OCI-LY1 (cell line): ENCODE data around the gene RGS14.

Source experiments
- H2AFZ ChIP-seq: fragments of 200-600 bp; sonication (generic), shearing (Covaris generic); 2 replicates; pipeline ENCODE4 v1.6.0; 2014; ENCODE audit warnings: antibody characterized with exemption, mild to moderate bottlenecking, low read length
- H3F3A ChIP-seq: fragments of 200-600 bp; sonication (generic), shearing (Covaris generic); 2 replicates; pipeline ENCODE4 v1.6.0; 2014; ENCODE audit warnings: mild to moderate bottlenecking, antibody characterized with exemption, low read length, moderate library complexity; ENCODE audit not compliant: insufficient read depth
- H3K27ac ChIP-seq: fragments of 200-600 bp; sonication (generic); 2 replicates; pipeline ENCODE4 v1.5.1; 2014; ENCODE audit warnings: low read length, mixed run types, mild to moderate bottlenecking, low read depth; ENCODE audit not compliant: poor library complexity, severe bottlenecking
- H3K27me3 ChIP-seq: fragments of 200-600 bp; sonication (generic); 2 replicates; pipeline ENCODE4 v1.6.0; 2014; ENCODE audit warnings: antibody characterized with exemption, mild to moderate bottlenecking, low read length, moderate library complexity; ENCODE audit not compliant: insufficient read depth
- H3K36me3 ChIP-seq: fragments of 200-600 bp; sonication (generic); 2 replicates; pipeline ENCODE4 v1.6.1; 2014; ENCODE audit warnings: mild to moderate bottlenecking, antibody characterized with exemption, low read length, moderate library complexity, mixed read lengths; ENCODE audit not compliant: insufficient read depth
- H3K4me1 ChIP-seq: fragments of 200-600 bp; sonication (generic); 2 replicates; pipeline ENCODE4 v1.5.1; 2014; ENCODE audit warnings: mild to moderate bottlenecking, low read length, moderate library complexity; ENCODE audit not compliant: insufficient read depth, severe bottlenecking
- H3K4me2 ChIP-seq: fragments of 200-600 bp; sonication (generic), shearing (Covaris generic); 2 replicates; pipeline ENCODE4 v1.6.1; 2014; ENCODE audit warnings: low read length
- H3K4me3 ChIP-seq: fragments of 200-600 bp; sonication (generic); 2 replicates; pipeline ENCODE4 v1.5.1; 2014; ENCODE audit warnings: low read length, low read depth, mild to moderate bottlenecking, mixed read lengths; ENCODE audit not compliant: poor library complexity, severe bottlenecking
- H3K79me2 ChIP-seq: fragments of 200-600 bp; shearing (Covaris generic); 2 replicates; pipeline ENCODE4 v1.6.1; 2016; ENCODE audit warnings: mixed run types, low read length, mixed read lengths; ENCODE audit not compliant: insufficient read depth
- H3K9ac ChIP-seq: fragments of 200-600 bp; sonication (generic), shearing (Covaris generic); 2 replicates; pipeline ENCODE4 v1.6.1; 2014; ENCODE audit warnings: mild to moderate bottlenecking, low read length, mixed read lengths
- H3K9me2 ChIP-seq: fragments of 200-600 bp; sonication (generic), shearing (Covaris generic); 2 replicates; pipeline ENCODE4 v1.6.1; 2014; ENCODE audit warnings: low read depth, mild to moderate bottlenecking, low read length, mixed read lengths
- H3K9me3 ChIP-seq: fragments of 200-600 bp; shearing (Covaris generic); 2 replicates; pipeline ENCODE4 v1.6.1; 2014; ENCODE audit warnings: low read length, mixed read lengths
- H4K20me1 ChIP-seq: fragments of 200-600 bp; sonication (generic), shearing (Covaris generic); 2 replicates; pipeline ENCODE4 v1.6.0; 2016; ENCODE audit warnings: mild to moderate bottlenecking, low read length; ENCODE audit not compliant: insufficient read depth
- EZH2 ChIP-seq: fragments of 200-600 bp; sonication (generic), shearing (Covaris generic); IDR thresholded peaks from 2 replicates; pipeline ENCODE4 v1.8.0; 2017; ENCODE audit warnings: borderline replicate concordance, mixed run types, mild to moderate bottlenecking, antibody characterized with exemption, low read length, moderate library complexity, mixed read lengths
- TF ChIP-seq, protein P1 (sequence below): fragments of 200-600 bp; sonication (generic), shearing (Covaris generic); IDR thresholded peaks from 2 replicates; pipeline ENCODE4 v1.5.1; 2017; ENCODE audit warnings: mild to moderate bottlenecking, antibody characterized with exemption, low read length, moderate library complexity, mixed read lengths

RGS14 gene

DNA sequence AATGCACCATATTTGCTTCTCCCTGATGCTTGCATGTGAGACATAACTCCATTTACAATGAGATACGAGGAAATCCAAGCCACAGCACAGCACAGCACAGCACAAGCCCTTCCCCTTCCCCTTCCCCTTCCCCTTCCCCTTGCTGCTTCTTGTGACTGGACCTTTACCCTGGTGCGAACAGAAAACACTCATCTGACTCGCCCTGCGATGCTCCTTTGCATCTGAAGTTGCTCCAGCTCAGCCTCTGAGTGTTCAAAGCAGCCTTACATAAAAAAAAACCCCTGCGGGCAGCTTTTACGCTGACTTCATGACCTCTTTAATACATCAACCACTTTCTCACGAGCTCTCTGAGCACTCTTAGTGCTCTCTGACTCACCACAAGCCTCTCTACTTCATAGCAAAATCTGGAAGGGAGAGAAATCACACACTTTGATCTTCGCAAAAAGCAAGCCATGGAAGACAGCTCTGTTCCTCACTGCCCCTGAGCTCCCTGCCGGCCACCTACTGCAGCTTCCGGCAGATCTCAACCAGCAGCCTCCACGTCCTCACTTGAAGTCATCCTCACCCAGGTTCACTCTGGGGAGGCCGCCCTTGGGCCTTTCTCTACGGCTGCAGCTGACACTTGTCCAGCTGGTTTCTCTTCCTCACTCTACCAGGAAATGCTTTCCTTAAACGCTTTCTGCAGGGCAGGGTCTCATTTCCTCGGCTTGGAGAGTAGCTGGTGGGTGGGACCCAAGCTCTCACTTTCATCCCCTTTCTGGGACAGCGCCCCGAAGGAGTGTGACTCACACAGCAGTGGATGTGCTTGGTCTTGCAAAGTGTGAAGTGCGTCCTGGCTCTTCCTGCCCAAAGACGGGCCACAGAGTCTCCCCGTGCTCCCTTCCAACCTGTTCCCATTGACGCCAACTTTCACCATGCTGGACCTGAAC is 31.8 kb downstream of the RGS14 start:
- Histone ChIP-seq H3K4me2 (peak overlapping the region; percentile 27; the same call in 1 of the 2 replicates), H3K36me3 (no peaks in the 10 kb centered on the region), H3F3A (no peaks in the 10 kb centered on the region), H3K4me3 (no peak overlapping the region), H3K9me2 (no peaks in the 10 kb centered on the region), H3K27me3 (peaks cover 4% of the 10 kb centered on the region), H3K27ac (peak overlapping the region; percentile 53), H3K79me2 (no peaks in the 10 kb centered on the region), H3K9me3 (no peaks in the 10 kb centered on the region), H3K4me1 (peaks cover 34% of the 10 kb centered on the region), H2AFZ (no peak overlapping the region), H4K20me1 (no peaks in the 10 kb centered on the region), H3K9ac (peak overlapping the region; percentile 10; the same call in 1 of the 2 replicates)
- no peak for TF ChIP-seq EZH2
- TF ChIP-seq, protein P1, sequence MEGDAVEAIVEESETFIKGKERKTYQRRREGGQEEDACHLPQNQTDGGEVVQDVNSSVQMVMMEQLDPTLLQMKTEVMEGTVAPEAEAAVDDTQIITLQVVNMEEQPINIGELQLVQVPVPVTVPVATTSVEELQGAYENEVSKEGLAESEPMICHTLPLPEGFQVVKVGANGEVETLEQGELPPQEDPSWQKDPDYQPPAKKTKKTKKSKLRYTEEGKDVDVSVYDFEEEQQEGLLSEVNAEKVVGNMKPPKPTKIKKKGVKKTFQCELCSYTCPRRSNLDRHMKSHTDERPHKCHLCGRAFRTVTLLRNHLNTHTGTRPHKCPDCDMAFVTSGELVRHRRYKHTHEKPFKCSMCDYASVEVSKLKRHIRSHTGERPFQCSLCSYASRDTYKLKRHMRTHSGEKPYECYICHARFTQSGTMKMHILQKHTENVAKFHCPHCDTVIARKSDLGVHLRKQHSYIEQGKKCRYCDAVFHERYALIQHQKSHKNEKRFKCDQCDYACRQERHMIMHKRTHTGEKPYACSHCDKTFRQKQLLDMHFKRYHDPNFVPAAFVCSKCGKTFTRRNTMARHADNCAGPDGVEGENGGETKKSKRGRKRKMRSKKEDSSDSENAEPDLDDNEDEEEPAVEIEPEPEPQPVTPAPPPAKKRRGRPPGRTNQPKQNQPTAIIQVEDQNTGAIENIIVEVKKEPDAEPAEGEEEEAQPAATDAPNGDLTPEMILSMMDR = no peak

- Histone ChIP-seq H2AFZ (no peak overlapping the region), H3K4me2 (no peak overlapping the region; the same call in 1 of the 2 replicates), H3K9ac (no peak overlapping the region; the same call in 1 of the 2 replicates), H3F3A (no peaks in the 10 kb centered on the region), H3K27me3 (peaks cover 4% of the 10 kb centered on the region), H3K9me3 (no peaks in the 10 kb centered on the region), H3K9me2 (no peaks in the 10 kb centered on the region), H3K79me2 (no peaks in the 10 kb centered on the region), H4K20me1 (no peaks in the 10 kb centered on the region), H3K36me3 (no peaks in the 10 kb centered on the region), H3K4me1 (peaks cover 34% of the 10 kb centered on the region), H3K4me3 (no peak overlapping the region), H3K27ac (no peak overlapping the region)
- TF ChIP-seq, protein P1 = peak; percentile 86
- TF ChIP-seq EZH2 = no peak
These were observed 32.9 kb downstream of the RGS14 start for GRCh38 chr5:177390363-177391300.

- Histone ChIP-seq H3K79me2 (no peaks in the 10 kb centered on the region), H3K27ac (no peak overlapping the region), H3K4me3 (no peak overlapping the region), H3F3A (no peaks in the 10 kb centered on the region), H3K9me2 (no peaks in the 10 kb centered on the region), H2AFZ (no peak overlapping the region), H3K36me3 (no peaks in the 10 kb centered on the region), H4K20me1 (no peaks in the 10 kb centered on the region), H3K9me3 (no peaks in the 10 kb centered on the region), H3K4me1 (peaks cover 23% of the 10 kb centered on the region), H3K9ac (no peak overlapping the region), H3K4me2 (no peak overlapping the region), H3K27me3 (peaks cover 4% of the 10 kb centered on the region)
- TF ChIP-seq, protein P1 = no peak
- TF ChIP-seq EZH2 = no peak
These were observed 35.0 kb downstream of the RGS14 start for GRCh38 chr5:177392765-177393164.
